Breast epithelium (tissue), 3 donors: ENCODE measurements around the gene KCNN4.

Experiments
- POLR2A ChIP-seq: fragments of 450-650 bp; IDR thresholded peaks from one replicate; pipeline ENCODE4 v1.6.1; 2016; ENCODE audit warnings: antibody characterized with exemption, mild to moderate bottlenecking, moderate library complexity
- POLR2AphosphoS5 ChIP-seq, 3 donors: sonication (generic); formaldehyde crosslinking; IDR thresholded peaks; one replicate each; pipeline ENCODE4 v1.6.1; 2017; ENCODE audit warnings: antibody characterized with exemption in 3 of 3
- TF ChIP-seq, protein P1 (sequence below), 3 donors: fragments of 450-650 bp; IDR thresholded peaks; one replicate each; pipeline ENCODE4 v1.5.1; 2016 to 2017; ENCODE audit warnings: antibody characterized with exemption in 3 of 3, mild to moderate bottlenecking in 3 of 3, moderate library complexity in 3 of 3

GRCh38 chr19:43814663-43815352, 34.0 kb upstream of the KCNN4 start:
- TF ChIP-seq POLR2A, result no peak
- TF ChIP-seq, protein P1, sequence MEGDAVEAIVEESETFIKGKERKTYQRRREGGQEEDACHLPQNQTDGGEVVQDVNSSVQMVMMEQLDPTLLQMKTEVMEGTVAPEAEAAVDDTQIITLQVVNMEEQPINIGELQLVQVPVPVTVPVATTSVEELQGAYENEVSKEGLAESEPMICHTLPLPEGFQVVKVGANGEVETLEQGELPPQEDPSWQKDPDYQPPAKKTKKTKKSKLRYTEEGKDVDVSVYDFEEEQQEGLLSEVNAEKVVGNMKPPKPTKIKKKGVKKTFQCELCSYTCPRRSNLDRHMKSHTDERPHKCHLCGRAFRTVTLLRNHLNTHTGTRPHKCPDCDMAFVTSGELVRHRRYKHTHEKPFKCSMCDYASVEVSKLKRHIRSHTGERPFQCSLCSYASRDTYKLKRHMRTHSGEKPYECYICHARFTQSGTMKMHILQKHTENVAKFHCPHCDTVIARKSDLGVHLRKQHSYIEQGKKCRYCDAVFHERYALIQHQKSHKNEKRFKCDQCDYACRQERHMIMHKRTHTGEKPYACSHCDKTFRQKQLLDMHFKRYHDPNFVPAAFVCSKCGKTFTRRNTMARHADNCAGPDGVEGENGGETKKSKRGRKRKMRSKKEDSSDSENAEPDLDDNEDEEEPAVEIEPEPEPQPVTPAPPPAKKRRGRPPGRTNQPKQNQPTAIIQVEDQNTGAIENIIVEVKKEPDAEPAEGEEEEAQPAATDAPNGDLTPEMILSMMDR (IDR thresholded peaks at IDR 0.05), result no peak
- no peak for TF ChIP-seq POLR2AphosphoS5 (IDR thresholded peaks at IDR 0.05)
